Measurements from ENCODE around the gene SLC35F3.
"Not testable (repeated sequence)": the region's sequence is repeated elsewhere in the genome, so short reads cannot be mapped to it uniquely, and the experiment has no call there.

SLC35F3 gene

GRCh38 chr1:233904633-233905415 is at the start of gene SLC35F3:
Gene SLC35F3 (plus strand): TSS chr1:233904676.
- no peak for DNase-seq (ENCODE audit: low spot score)

- no peak for DNase-seq (ENCODE audit: low spot score)
Measured at GRCh38 chr1:233859446-233859845, 45.0 kb upstream of the SLC35F3 start.

DNA sequence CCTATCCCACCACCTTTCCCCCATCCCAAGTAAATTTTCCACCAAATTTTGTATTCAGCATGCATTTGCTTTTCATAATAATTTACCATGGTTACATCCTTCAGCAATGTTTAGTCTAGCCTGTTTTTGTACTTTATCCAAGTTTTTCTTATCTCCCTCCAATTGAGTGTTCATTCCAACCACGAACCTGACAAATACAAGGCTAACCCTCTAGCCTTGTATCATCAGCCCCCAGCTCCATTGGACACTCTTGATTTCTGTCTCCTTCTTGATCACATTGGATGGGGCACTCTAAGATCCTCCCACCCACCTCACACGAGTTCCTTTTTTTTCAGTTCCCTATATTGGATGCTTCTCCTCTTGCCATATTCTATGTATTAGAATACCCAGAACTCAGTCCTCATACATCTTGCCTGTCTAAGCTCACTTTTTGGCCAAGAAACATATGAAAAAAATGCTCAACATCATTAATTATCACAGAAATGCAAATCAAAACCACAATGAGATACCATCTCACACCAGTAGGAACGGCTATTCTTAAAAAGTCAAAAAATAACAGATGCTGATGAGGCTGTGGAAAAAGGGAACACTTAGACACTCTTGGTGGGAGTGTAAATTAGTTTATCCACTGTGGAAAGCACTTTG is 40.5 kb upstream of the SLC35F3 start:
- DNase-seq (ENCODE audit: low spot score) = no peak

DNA sequence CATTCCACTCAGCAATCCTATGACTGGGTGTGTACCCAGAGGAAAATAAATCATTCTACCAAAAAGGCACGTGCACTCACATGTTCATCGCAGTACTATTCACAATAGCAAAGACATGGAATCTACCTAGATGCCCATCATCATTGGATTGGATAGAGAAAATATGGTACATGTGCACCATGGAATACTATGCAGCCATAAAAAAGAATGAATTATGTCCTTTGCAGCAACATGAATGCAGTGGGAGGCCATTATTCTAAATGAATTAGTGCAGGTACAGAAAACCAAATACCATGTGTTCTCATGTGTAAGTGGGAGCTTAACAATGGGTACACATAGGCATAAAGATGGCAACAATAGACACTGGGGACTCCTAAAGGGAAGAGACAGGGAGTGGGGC is 39.9 kb upstream of the SLC35F3 start:
- DNase-seq (ENCODE audit: low spot score) = no peak

GRCh38 chr1:233865216-233865615 is 39.3 kb upstream of the SLC35F3 start:
- DNase-seq (ENCODE audit: low spot score) = no peak

DNA sequence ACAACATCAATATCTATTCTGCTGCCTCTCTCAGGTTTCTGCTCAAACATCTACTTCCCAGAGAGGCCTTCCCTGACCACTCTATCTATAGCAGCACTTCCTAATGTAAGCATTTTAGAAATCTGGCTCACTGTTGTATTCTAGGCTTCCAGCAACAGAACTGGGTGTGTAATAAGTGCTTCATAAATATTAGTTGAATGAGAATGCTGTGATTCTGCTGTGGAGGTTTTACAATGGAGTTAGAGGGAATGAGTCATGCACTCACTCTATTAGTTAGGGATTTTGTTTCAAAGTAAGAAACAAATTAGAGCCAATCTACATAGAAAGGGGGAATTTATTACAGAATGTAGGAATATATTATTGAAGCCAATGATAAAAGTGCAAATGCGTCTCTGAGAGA is 38.6 kb upstream of the SLC35F3 start:
- DNase-seq (ENCODE audit: low spot score) = no peak

- DNase-seq (ENCODE audit: low spot score) = no peak
Measured at GRCh38 chr1:233867028-233867427, 37.4 kb upstream of the SLC35F3 start.

GRCh38 chr1:233868461-233868860 is 36.0 kb upstream of the SLC35F3 start:
- no peak for DNase-seq (ENCODE audit: low spot score)

DNA sequence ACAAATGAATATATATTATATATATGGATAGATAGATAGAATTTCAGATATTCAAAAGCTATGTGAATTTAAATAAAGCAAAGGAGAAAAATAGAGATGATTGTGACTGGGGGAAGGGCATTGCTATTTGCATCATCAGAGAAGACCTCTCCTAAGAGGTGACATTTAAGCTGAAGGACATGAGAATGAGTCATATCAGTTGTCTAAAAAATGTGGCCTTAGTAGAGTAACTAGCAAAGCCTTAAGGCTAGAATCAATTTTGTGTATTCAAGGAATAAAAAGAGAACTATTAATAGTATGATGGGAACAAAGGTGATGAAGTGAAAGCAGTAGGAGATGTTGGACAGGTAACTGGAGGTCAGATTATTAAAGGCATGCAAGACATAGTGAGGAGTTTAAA is 34.8 kb upstream of the SLC35F3 start:
- DNase-seq (ENCODE audit: low spot score) = no peak

DNA sequence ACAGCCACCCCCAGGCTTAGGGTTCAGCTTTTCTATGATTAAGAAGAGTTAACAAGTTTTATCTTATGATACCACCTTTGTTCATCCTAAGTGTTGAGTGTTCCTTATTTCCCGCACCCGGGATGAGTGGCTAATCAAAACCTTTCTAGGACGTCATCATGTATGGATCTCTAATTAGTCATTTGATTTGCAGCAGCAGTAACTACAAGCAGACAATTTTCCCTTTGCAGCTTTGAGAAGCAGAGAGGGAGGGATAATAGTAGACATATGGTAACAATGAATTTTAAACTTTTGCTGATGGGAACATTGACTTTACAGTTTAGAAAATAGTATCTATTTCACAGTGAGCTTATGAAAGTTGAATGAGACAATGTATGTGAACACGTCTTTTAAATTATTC is 30.8 kb upstream of the SLC35F3 start:
- no peak for DNase-seq (ENCODE audit: low spot score)

DNA sequence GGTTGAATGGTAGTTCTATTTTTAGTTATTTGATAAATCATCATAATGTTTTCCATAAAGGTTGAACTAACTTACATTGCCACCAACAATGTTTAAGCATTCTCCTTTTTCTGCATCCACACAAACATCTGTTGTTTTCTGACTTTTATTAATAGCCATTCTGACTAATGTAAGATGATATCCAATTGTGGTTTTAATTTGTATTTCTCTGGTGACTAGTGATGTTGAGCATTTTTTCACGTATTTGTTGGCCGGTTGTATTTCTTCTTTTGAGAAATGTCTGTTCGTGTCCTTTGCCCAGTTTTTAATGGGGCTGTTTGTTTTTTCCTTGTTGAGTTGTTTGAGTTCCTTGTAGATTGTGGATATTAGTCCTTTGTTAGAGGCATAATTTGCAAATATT is 24.6 kb upstream of the SLC35F3 start:
- no peak for DNase-seq (ENCODE audit: low spot score)

GRCh38 chr1:233883671-233884070 is 20.8 kb upstream of the SLC35F3 start:
- DNase-seq (ENCODE audit: low spot score) = no peak

DNA sequence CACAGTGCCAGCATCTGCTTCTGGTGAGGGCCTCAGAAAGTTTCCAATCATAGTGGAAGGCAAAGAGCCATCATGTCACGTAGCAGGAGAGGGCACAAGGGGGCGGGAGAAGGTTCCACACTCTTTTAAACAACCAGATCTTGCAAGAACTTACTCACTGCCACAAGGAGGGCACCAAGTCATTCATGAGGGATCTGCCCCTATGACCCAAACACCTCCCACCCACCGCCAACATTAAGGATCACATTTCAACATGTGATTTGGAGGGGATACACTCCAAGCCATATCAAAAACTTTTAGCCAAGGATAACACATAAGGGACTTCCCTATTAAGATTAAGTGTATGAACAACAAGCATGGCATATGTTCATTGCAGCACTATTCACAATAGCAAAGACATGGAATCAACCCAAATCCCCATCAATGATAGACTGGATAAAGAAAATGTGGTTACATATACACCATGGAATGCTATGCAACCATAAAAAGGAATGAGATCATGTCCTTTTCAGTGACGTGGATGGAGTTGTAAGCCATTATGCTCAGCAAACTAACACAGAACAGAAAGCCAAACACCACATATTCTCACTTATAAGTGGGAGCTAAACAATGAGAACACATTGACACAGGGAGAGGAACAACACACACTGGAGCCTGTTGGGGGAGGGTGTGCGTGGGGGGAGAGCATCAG is 19.9 kb upstream of the SLC35F3 start:
- no peak for DNase-seq (ENCODE audit: low spot score)

DNA sequence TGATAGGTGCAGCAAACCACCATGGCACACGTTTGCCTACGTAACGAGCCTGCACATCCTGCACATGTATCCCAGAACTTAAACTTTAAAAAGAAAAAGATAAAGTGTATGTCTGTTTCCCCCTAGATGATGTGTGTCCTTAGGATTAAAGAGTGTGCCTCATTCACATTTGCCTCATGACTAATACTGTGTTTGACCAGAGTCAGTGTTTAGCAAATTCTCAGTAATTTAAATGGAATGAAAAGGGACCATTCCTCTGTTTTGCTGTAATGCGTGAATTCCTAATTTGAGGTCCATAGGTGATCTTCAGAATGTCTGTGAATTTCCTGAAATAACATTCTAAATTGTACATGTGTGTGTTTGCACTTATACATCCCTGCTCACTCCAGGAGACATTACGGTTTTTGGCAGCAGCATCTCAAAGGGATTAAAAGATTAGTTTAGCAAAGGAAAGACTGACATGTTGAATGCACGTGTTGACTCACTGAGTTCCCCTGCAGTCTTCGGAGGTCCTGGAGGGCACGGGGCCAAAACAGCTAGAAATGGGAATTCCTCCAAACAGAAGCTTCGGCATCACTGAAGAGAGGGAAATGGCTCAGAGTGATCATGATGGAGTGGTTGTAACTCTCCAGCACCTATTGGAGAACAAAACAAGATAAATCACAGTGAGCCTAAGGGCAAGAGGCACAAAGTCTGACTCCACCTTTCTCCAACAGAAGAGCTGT is 19.1 kb upstream of the SLC35F3 start:
- no peak for DNase-seq (ENCODE audit: low spot score)

DNA sequence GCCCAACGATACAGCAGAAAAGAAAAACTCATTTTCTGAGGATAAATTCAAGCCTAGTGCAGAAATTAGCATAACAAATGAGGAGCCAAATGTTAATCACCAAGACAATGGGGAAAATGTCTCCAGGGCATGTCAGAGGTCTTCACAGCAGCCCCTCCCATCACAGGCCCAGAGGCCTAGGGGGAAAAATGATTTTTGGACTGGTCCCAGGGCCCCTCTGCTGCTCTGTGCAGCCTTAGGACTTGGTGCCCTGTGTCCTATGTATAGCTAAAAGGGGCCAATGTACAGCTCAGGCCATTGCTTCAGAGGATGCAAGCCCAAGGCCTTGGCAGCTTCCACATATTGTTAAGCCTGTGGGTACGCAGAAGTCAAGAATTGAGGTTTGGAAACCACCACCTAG is 13.3 kb upstream of the SLC35F3 start:
- DNase-seq (ENCODE audit: low spot score) = not testable (repeated sequence)

DNA sequence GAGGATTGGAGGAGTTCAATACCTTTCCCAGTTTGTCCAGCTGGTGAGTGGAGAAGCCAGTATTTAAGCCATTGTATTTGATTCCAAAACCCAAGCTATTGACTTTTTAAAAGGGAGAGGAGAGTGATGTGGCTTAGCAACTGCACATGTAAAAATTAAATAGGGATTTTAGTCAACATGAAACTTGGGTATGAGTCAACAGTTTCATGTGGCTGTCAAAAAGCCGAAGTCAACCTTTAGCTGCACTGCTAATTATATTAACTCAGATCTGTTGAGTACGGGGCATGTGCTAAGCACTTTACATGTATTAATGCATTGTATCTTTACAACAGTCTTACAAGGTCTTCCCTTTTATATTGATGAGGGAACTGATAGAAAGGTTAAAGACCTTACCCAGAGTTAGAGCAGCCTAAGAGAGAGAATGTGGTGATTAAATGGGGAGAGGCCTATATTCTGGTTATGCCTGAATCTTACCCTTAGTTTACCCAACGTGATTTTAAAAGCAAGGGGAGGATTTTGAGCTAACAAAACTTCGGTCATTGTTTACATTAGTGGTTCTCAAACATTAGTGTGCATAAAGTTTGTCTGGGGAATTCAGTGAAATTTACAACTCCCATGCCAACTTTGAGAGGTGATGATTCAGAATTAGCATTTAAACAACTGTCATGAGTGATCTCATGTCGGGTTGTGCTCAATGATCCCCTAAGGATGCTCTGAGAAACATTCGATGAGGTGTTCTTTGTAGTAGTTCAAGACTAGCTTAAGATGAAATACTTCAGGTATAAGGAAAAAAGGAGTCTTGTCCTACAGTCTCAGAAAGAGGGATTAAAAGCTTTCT is 6.9 kb upstream of the SLC35F3 start:
- no peak for DNase-seq (ENCODE audit: low spot score)

- DNase-seq (ENCODE audit: low spot score) = no peak
Measured at GRCh38 chr1:233901495-233901894, 3.0 kb upstream of the SLC35F3 start.

DNA sequence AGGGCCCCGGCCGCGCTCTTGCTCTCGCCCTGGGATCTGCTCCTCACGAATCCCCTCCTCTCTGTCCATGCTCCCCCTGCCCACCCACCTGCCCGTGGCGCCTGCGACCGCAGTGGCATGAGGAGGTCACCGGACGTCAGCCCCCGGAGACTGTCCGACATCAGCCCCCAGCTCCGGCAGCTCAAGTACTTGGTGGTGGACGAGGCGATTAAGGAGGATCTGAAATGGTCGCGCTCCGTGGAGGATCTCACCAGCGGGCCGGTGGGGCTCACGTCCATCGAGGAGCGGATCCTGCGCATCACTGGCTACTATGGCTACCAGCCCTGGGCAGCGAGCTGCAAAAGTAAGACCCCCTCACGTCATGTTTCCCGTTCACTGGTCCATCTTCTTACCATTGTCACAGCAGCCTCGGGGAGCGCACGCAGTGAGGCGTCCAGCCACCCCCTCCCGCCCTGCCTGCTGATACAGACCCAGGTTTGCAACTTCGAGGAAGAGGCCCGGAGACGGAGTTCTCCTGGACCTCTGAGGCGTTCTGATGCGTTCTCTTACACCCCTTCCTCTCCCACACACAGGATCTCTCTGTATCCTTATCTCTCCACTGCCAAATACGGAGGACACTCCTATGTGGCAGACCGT is 1.1 kb downstream of the SLC35F3 start:
- no peak for DNase-seq (ENCODE audit: low spot score)

GRCh38 chr1:233907151-233907550 is 2.7 kb downstream of the SLC35F3 start:
- no peak for DNase-seq (ENCODE audit: low spot score)

DNA sequence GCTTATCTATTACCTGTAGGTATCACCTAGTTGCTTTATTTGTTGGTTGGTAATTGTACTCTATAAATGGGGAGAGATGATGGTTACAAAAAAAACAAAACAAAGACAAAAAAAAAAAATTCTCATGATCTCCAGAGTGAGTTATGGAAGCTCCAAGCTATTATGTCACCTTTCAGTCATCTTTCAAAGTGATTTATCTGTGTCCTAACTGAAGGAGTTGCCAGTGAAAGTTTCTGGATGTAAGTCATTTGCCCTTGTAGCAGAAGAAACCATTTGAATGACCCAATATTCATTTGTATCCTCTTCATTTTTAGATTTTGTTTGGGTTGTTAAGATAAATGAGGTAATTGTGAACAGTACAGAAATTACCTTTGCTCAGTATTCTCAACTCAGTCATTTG is 3.6 kb downstream of the SLC35F3 start:
- no peak for DNase-seq (ENCODE audit: low spot score)

- no peak for DNase-seq (ENCODE audit: low spot score)
Measured at GRCh38 chr1:233909195-233909594, 4.7 kb downstream of the SLC35F3 start.

Data from NAMALWA (cell line).